ENCODE measurements around the gene CACNA2D2.

Gene CACNA2D2

DNA sequence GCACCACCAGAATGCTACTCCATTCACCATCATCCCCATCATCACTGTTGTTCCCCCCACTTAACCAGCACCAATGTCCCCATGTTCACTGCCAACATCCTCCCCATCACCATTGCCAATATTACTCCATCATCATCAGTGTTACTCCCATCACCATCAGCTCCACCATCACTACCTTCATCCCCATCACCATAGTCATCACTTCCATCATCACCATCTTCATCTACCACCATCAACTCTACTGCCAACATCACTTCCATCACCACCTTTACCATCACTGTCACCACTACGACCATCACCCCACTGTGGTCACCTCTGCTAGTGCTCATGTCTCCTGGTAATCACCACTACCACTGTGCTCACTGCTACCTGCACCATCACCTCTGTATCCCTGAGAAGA, 96.9 kb downstream of the CACNA2D2 start:
- Histone ChIP-seq H4K20me1 (ENCODE audit: low read depth, low read length) (no peaks in the 10 kb centered on the region), H3K9me3 (ENCODE audit: insufficient read depth, low read length) (no peaks in the 10 kb centered on the region), H3F3A (ENCODE audit: insufficient read depth) (no peaks in the 10 kb centered on the region), H3K4me3 (ENCODE audit: insufficient read depth, low read length, poor library complexity, severe bottlenecking) (no peak overlapping the region), H3K27me3 (ENCODE audit: low read length) (0 out of 2 replicates have a peak, but pooled peaks cover 3% of the 10 kb centered on the region), H2AFZ (ENCODE audit: low read depth, low read length, severe bottlenecking) (no peak overlapping the region), H3K27ac (ENCODE audit: low read depth, low read length) (no peak overlapping the region), H3K4me2 (ENCODE audit: low read depth, low read length, poor library complexity, severe bottlenecking) (no peak overlapping the region), H3K9ac (ENCODE audit: low read length) (no peak overlapping the region), H3K79me2 (ENCODE audit: insufficient read depth, low read length) (no peaks in the 10 kb centered on the region), H3K36me3 (ENCODE audit: low read length) (no peaks in the 10 kb centered on the region), H3K9me2 (replicated peaks; ENCODE audit: insufficient read depth, low read length) (no peaks in the 10 kb centered on the region)
- TF ChIP-seq EZH2phosphoT487 (conservative IDR thresholded peaks at IDR 0.05; ENCODE audit: low read length) = no peak
- no peak for TF ChIP-seq CTCF (IDR thresholded peaks at IDR 0.05; ENCODE audit: insufficient read depth, low read length, poor library complexity, severe bottlenecking)

- Histone ChIP-seq H3K36me3 (ENCODE audit: low read length) (no peaks in the 10 kb centered on the region), H3K27me3 (ENCODE audit: low read length) (0 out of 2 replicates have a peak, but pooled peaks cover 3% of the 10 kb centered on the region), H4K20me1 (ENCODE audit: low read depth, low read length) (no peaks in the 10 kb centered on the region), H3K4me2 (ENCODE audit: low read depth, low read length, poor library complexity, severe bottlenecking) (no peak overlapping the region), H3K4me3 (ENCODE audit: insufficient read depth, low read length, poor library complexity, severe bottlenecking) (no peak overlapping the region), H3K79me2 (ENCODE audit: insufficient read depth, low read length) (no peaks in the 10 kb centered on the region), H3K27ac (ENCODE audit: low read depth, low read length) (no peak overlapping the region), H3K9me2 (replicated peaks; ENCODE audit: insufficient read depth, low read length) (no peaks in the 10 kb centered on the region), H3F3A (ENCODE audit: insufficient read depth) (no peaks in the 10 kb centered on the region), H2AFZ (ENCODE audit: low read depth, low read length, severe bottlenecking) (no peak overlapping the region), H3K9me3 (ENCODE audit: insufficient read depth, low read length) (no peaks in the 10 kb centered on the region), H3K9ac (ENCODE audit: low read length) (no peak overlapping the region)
- TF ChIP-seq EZH2phosphoT487 (conservative IDR thresholded peaks at IDR 0.05; ENCODE audit: low read length) = no peak
- no peak for TF ChIP-seq CTCF (IDR thresholded peaks at IDR 0.05; ENCODE audit: insufficient read depth, low read length, poor library complexity, severe bottlenecking)
Observed at GRCh38 chr3:50405249-50405648, 98.2 kb downstream of the CACNA2D2 start.

DNA sequence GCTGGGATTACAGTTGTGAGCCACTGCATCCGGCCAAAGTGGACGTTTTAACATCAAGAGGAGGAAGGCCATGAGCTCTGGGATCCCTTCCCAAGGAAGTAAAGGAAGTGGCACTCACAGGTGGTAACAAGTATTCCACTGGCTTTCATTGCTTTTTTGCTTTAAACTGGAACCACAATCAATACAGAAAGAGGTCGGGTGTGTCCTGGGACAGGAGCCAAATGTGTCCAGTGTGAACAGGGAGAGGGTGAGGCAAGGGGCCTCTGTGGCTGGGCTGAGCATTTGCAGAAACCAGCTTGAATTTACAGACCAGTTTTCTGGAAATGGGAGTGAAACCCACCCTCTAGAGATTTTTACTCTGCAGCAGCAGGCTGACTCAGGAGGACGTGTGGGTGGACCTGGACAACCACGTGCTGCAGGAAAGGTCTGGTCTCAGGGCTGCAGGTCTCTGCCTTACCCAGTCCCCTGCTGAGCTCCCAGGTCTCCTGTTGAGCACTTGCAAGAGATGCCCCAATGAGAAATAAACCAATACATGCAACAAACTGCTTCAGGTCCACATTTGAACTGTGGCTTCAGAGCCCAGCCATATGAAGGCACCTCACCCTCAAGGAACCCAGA, 101.3 kb downstream of the CACNA2D2 start:
- Histone ChIP-seq H3F3A (ENCODE audit: insufficient read depth) (no peaks in the 10 kb centered on the region), H3K4me2 (ENCODE audit: low read depth, low read length, poor library complexity, severe bottlenecking) (no peak overlapping the region), H3K27ac (ENCODE audit: low read depth, low read length) (no peak overlapping the region)

More for the DNA sequence above, 101.3 kb downstream of the CACNA2D2 start:
- no peak for TF ChIP-seq CTCF (IDR thresholded peaks at IDR 0.05; ENCODE audit: insufficient read depth, low read length, poor library complexity, severe bottlenecking)
- TF ChIP-seq EZH2phosphoT487 (conservative IDR thresholded peaks at IDR 0.05; ENCODE audit: low read length) = no peak
- Histone ChIP-seq H3K9ac (ENCODE audit: low read length) (no peak overlapping the region), H4K20me1 (ENCODE audit: low read depth, low read length) (no peaks in the 10 kb centered on the region), H2AFZ (ENCODE audit: low read depth, low read length, severe bottlenecking) (no peak overlapping the region), H3K9me2 (replicated peaks; ENCODE audit: insufficient read depth, low read length) (no peaks in the 10 kb centered on the region), H3K4me3 (ENCODE audit: insufficient read depth, low read length, poor library complexity, severe bottlenecking) (no peak overlapping the region), H3K79me2 (ENCODE audit: insufficient read depth, low read length) (no peaks in the 10 kb centered on the region), H3K9me3 (ENCODE audit: insufficient read depth, low read length) (no peaks in the 10 kb centered on the region), H3K27me3 (ENCODE audit: low read length) (no peaks in the 10 kb centered on the region), H3K36me3 (ENCODE audit: low read length) (no peaks in the 10 kb centered on the region)

All from SU-DHL-6 (cell line).